Head of caudate nucleus (tissue), 42 donors: ENCODE results near the gene TAGLN2.
"Not testable (repeated sequence)": the region's sequence is repeated elsewhere in the genome, so short reads cannot be mapped to it uniquely, and the experiment has no call there.

ENCODE experiments used
- DNase-seq, 42 donors: peaks; one replicate each; pipeline versions ENCODE4 v3.0.0 to v3.0.0-alpha.2; 2020 to 2021; ENCODE audit warnings: mixed read lengths in 7 of 42
- intact Hi-C: fragments of 100-400 bp; cut with DNase I; formaldehyde crosslinking; loops from one replicate; pipeline ENCODE4 v1.15.0; 2022

Gene TAGLN2

GRCh38 chr1:159914252-159915018 is 10.9 kb downstream of the TAGLN2 start:
- intact Hi-C loops = no loop called here
- DNase-seq = no peak

DNA sequence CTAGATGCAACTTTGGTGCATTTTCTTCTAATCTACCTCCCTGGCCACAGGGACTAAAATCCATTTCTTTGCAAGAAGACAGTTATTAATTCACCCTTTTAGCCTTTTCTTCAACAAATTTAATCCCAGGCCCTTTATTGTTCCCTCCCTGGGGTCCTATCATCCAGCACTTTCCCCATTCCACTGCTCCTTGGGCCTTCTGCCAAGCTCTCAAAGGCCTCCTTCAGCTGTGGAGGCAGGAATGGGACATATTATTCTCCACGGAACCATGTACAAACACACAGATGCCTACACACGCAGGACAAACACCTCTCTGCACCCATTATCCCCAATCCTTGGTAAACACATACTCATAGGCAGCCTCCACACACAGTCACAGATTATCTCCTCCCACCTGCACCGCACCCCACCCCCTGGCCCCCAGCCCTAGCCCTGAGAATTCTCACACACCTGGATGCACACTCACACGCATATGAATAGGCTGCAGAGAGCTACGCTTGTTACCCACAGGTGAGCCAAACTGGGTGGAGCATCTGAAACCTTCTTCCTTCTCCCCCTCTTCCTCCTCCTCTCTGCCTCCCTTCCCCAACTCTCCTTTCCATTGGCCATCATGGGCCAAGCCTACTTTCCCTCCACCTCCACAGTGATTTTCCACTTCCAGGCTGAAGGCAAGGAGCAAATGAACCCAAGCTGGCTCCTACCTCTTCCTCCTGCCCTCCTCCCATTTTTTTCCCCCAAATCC is 11.7 kb downstream of the TAGLN2 start:
- DNase-seq = no peak
- intact Hi-C loops = no loop called here

DNA sequence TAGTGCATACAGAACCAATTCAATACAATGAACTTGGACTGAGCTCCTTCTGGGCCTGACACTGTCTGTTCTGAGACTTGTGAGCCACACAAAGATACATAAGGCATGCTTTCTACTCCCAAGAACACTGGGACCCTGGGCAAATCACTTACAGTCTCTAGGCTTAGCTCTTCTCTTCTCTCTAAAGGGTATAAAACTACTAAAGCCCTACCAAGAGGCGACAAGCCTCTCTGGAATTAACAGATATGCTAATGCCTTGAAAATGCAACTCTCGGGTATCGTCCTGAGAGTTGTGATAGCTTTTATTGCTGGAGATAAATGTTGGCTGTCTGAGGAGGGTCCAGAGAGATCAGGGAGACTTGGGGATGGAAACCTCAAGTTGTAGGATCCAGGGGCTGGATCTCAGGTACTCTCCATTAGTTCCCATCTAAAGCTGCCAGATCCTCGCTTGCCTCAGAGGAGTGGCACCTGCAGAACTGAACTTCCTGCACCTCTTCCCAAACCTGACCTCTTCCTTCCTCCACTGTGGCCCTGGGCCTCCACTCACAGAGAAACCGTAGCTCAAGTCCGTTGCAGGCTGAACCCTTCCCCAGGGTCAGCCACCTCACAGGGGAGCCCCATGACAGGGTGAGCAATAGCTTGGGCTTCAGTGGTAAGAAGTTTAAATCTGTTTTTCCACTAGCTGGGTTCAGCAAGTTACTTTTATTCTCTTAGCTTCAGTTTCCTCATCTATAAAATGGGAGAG is 13.8 kb downstream of the TAGLN2 start:
- intact Hi-C loops = no loop called here
- no peak for DNase-seq

DNA sequence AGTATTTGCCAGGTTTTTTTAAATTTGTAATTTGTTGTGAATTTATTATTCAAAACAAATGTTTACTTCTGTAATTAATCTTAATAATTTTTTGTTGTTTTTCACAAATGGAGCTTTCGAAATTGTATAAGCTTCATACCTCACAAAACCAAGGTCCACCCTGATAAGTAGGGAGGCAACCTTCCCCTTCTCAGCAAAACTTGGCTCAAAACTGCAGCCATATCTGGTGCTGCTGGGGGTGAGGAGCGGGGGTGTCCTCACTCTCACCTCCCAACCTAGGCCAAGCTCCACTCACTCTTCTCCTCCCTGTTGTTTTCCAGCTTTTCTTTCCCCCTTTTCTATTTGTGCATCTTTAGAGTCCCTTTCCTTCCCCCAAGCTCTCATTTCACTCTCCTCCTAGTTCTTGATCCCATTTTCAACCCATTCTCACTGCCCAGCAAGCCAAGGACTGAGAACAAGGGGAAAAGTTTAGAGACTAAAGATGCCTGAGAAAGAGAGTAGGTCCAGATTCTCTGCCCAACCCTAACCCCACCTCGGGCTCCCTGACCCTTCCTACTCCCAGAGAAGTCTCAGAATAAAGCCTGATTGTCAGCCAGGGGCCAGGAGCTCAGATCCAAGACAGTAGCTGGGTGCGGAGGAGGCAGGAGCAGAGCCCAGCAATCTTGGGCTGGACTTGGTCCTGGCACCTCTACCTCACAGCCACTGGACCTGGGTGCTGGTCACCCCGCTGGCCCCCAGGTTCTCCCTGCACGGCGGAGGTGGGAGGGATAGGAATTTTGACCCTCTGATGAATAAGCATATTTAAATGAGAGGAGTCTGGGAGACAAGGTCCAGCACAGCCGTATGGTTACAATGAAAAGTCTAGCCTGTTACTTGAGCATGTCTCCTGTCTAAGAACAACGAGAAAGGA is 17.0 kb downstream of the TAGLN2 start:
- no peak for DNase-seq
- intact Hi-C loops = no loop called here

- intact Hi-C loops = no loop called here
- no peak for DNase-seq
Measured at GRCh38 chr1:159906960-159907359, 18.3 kb downstream of the TAGLN2 start.

GRCh38 chr1:159904036-159904435 is 21.3 kb downstream of the TAGLN2 start:
- intact Hi-C loops, DNase-seq: not testable (repeated sequence)

- intact Hi-C loops = no loop called here
- DNase-seq = no peak
Measured at GRCh38 chr1:159902541-159902940, 22.8 kb downstream of the TAGLN2 start.

DNA sequence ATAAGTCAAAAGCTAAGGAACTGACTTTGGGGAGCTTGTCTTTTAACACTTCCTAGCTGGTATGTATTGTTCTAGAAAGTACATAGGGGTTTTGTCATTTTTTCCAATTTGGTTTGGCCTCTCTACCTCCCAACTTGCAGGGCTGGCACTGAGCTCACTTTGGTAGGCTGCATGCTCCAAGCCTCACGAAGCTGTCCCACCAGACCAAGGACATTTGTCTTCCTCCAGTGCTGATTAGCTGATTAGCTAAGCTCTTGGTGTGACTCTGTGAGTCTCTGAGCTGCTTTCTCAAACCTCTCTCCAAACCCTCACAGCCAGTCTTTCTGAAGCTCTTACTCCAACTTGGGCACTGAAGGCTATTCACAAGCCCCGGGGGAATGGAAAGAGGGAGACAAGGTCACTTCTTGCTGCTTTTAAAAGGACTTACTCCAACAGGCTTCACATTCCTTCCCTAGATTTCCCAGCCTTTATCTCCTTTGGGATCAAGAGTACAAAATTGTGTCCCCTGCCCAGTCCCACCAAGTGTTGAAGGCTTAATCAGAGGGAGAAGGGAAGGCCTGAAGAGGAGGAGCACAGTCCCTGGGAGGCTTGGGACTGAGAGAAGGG is 24.4 kb downstream of the TAGLN2 start:
- no peak for DNase-seq
- intact Hi-C loops = no loop called here

DNA sequence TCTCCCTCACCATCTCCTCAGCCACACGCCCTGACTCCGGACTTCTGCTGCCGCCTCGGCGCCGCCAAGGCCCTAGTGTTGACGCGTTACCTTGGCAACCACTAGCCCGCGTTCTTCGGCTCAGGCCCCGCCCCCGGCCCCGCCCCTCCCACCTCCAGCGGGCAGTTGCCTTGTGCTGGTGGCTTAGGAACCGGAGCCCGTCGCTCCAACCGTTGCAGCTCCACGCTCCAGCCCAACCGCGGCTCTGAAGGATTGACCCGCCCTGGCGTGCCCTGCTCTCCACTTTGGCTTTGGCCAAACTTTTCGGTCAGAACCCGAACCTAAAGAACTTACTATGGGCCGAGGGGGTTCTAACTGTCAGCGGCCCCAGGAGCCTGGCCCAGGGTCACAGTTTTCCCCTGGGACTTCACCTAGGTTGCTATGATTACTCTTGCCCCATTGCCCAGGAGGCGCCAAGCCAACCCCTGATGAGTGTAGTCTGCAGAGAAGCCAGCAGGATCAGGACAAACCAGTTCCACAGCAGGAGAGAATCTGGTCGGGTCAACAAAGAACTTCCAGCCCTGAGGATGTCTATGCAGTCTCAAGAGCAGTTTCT is 25.1 kb downstream of the TAGLN2 start, which contains the start of gene CFAP45:
Gene CFAP45 (minus strand): TSS at position 80 of the 595 bp plus-strand sequence. CDS start 67 bp downstream, at position 13.
- peak in 1 of 42 donors; percentile 38 for DNase-seq
- intact Hi-C loops = no loop called here

- DNase-seq, intact Hi-C loops: not testable (repeated sequence)
Measured at GRCh38 chr1:159899634-159900033, 25.7 kb downstream of the TAGLN2 start.

DNA sequence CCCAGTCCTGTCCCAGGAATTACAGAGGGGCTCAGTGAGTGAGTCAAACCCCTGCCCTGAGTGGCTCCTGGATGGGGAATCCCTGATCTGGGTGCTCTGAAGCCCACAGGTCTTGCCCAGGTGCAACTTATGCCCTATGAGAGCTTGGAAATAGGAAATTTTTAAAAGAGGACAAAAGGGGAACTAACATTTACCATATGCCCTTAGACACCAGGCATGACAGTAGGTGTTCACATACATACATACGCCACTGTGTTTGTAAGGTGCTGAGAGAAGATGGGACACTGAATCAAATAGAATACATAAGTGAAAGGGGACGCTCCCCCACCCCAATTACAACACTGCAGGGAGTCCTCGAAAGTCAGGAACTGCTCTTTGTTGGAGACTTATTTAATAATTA is 26.8 kb downstream of the TAGLN2 start:
- no peak for DNase-seq
- intact Hi-C loops = no loop called here

DNA sequence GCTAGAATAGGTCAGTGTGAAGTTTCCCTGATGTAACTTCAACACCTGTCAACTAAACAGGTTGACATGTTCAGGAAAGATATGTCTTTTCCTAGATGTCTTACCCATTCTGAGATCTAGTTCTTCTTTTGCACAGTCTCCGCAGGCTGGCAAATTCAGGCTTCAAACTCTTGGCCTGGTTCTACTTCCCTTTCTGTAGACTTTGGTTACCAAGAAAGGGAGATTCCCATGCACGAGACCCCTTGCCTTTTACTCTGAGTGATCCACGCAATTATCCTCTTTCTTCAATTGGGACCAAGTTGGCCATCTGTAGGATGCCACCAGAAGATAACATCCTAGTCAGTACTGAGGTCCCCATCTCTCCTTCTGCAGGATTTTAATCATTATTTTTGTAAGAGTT is 27.3 kb downstream of the TAGLN2 start:
- no peak for DNase-seq
- intact Hi-C loops = no loop called here

DNA sequence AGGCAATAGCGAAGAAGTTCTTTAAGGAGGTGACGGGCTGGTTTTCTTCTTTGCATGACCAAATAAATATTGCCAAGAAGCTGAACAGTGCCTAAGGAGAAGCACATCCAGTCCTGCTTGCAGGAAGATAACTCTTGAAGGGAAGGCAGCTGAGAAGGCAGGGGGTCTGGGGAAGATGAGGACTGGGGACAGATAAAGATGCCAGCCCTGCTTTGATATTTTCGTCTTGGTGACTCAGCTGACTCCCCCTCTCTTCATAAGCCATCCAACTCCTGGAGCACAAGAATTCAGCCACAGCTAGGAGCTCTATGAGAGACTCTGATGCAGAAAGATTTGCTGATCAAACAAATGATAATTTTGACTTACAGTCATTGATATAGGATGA is 28.8 kb downstream of the TAGLN2 start:
- no peak for DNase-seq
- intact Hi-C loops = no loop called here

DNA sequence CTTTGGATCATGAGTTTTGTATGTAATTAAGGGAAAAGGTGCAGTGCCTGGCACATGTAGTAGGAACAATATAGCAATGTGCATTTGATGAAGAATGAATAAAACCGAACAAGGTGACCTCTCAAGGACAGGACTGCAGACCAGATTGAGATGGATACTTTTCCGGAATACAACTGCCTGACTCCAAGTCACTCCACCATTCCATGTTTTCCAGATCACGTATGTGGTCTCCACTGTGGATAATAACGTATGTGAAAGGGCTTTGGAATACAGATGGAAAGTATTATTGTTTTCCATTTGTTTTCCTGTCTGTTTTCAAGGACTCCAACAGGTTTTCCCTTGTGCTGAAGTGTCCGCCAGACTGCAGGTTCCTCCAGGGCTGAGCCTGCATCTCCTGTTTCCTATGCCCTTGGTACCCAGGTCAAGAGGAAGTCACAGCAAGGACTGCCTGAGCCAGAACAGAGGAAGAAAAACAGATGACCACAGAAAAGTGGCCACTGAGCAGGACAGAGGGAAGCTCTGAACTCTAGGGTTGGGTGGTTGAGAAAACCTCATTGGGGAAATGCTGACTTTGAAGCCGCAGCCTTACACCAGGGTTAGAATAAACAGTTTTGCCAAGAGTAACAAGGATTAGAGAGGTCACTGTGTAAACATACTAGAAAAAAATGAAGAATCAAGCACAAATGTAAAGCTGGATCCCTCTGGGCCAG is 29.3 kb downstream of the TAGLN2 start:
- intact Hi-C loops = no loop called here
- DNase-seq = peak in 10 of 42 donors; percentile 9 to 46 (median 22)

- intact Hi-C loops = no loop called here
- no peak for DNase-seq
Measured at GRCh38 chr1:159895286-159895685, 30.0 kb downstream of the TAGLN2 start.

GRCh38 chr1:159892944-159893343 is 32.4 kb downstream of the TAGLN2 start:
- no peak for DNase-seq
- intact Hi-C loops = loop anchor here (5.0 kb wide), 1 partner anchor 96 kb away; no protein-coding TSS in a partner anchor
